Measurements from ENCODE around the gene ZNF512B.

DNA sequence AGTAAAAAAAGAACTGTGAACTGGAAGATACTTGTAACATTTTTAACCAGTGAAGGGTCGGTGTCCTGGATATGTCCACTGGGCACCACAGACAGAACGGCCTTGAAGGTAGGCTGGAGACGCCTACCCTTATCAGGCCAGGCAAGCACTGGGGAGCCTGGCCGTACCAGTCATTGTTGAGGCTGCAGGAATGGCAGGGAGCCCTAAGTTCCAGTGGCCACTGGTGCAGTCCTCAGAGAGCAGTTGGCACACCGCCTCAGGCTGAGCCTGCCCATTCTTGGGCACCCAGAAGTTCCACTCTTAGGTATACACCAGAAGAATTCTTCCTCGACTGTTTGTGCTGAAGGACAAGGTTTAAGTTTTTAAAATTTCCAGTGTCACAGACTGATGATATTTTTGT lies 54.3 kb downstream of the ZNF512B start:
- TF ChIP-seq, protein P1, sequence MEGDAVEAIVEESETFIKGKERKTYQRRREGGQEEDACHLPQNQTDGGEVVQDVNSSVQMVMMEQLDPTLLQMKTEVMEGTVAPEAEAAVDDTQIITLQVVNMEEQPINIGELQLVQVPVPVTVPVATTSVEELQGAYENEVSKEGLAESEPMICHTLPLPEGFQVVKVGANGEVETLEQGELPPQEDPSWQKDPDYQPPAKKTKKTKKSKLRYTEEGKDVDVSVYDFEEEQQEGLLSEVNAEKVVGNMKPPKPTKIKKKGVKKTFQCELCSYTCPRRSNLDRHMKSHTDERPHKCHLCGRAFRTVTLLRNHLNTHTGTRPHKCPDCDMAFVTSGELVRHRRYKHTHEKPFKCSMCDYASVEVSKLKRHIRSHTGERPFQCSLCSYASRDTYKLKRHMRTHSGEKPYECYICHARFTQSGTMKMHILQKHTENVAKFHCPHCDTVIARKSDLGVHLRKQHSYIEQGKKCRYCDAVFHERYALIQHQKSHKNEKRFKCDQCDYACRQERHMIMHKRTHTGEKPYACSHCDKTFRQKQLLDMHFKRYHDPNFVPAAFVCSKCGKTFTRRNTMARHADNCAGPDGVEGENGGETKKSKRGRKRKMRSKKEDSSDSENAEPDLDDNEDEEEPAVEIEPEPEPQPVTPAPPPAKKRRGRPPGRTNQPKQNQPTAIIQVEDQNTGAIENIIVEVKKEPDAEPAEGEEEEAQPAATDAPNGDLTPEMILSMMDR (IDR thresholded peaks at IDR 0.05), result no peak
- no peak for TF ChIP-seq POLR2A (IDR thresholded peaks at IDR 0.05; ENCODE audit: low read depth)
